Fibroblast of pulmonary artery (primary cell): ENCODE results near the gene KCNAB2.

Source experiments
- DNase-seq: peaks from one replicate; pipeline ENCODE4 v3.0.0-alpha.2; 2010; ENCODE audit warnings: low read depth
- H3K4me3 ChIP-seq: replicated peaks from 2 replicates; pipeline ENCODE4 v1.5.1; 2011; ENCODE audit warnings: low read depth, mild to moderate bottlenecking, control low read depth, low read length, moderate library complexity
- TF ChIP-seq, protein P1 (sequence below): IDR thresholded peaks from 2 replicates; pipeline ENCODE4 v1.5.1; 2011; ENCODE audit warnings: mild to moderate bottlenecking, control low read depth, low read length, inconsistent platforms; ENCODE audit errors: missing control alignments

The KCNAB2 gene

GRCh38 chr1:6068073-6068472 is 22.4 kb downstream of the KCNAB2 start:
- H3K4me3 ChIP-seq = no peak overlapping the region
- no peak for DNase-seq
- TF ChIP-seq, protein P1, sequence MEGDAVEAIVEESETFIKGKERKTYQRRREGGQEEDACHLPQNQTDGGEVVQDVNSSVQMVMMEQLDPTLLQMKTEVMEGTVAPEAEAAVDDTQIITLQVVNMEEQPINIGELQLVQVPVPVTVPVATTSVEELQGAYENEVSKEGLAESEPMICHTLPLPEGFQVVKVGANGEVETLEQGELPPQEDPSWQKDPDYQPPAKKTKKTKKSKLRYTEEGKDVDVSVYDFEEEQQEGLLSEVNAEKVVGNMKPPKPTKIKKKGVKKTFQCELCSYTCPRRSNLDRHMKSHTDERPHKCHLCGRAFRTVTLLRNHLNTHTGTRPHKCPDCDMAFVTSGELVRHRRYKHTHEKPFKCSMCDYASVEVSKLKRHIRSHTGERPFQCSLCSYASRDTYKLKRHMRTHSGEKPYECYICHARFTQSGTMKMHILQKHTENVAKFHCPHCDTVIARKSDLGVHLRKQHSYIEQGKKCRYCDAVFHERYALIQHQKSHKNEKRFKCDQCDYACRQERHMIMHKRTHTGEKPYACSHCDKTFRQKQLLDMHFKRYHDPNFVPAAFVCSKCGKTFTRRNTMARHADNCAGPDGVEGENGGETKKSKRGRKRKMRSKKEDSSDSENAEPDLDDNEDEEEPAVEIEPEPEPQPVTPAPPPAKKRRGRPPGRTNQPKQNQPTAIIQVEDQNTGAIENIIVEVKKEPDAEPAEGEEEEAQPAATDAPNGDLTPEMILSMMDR = no peak

DNA sequence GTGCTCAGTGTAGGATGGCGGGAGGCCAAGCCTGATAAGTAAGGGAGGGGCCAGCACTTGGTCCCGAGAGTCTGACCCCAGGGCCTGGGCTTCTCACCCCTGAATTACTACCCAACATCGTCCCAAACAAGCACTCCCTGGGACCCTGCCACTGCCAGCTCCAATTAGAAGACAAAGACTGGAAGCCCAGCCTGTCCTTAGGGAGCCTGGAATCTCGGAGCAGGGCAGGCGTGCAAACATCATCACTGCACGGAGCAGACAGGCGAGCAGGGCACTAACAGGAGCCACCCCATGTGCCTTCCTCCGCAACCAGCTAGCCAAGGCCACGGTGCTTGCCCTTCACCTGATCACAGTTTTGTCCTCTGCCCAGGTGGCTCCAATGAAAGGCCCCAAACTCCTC is 23.2 kb downstream of the KCNAB2 start:
- TF ChIP-seq, protein P1 = no peak
- no peak overlapping the region for H3K4me3 ChIP-seq
- no peak for DNase-seq

DNA sequence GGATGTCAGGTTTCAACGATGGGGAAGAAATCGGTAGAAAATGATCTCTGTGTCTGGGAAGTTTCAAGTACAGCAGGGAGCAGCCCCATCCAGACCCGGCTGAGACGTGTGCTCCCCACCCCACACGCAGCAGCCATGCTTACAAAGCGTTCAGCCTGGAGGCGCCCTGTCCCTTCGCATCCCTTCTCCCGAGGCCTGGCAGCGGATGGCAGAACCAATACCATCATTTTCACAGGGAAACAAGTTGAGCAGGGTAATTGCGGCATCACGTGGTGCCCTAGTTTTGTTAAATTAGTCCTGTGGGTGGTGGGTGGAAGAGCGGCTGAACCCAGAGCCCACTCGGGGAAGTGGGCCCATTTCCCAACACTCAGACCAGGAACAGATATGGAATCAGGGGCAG is 23.9 kb downstream of the KCNAB2 start:
- H3K4me3 ChIP-seq = no peak overlapping the region
- TF ChIP-seq, protein P1 = no peak
- no peak for DNase-seq

DNA sequence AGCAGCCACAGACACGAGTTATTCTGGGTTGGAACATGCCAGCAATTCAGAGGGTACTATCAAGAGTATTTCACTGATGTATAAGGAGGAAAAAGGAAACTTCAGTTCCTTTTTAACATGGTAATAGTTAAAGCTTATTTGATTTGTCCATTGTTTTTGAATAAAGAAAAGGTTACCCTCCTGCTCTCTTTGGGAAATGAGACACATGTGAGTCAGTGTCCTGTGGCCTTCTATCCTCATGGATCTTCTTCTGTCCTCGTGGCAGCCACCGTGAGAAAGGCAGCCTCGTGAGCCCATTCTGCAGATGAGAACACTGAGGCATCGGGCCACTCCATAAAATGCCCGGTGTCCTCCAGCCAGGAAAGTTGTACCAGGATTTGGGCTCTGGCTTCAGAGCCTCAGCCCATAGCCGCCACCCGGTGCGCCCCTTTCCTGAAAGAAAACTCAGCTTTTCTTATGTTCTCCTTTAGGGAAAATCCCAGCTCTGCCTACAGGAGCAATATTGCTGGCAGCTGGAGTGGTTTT is 24.8 kb downstream of the KCNAB2 start:
- no peak for DNase-seq
- H3K4me3 ChIP-seq = no peak overlapping the region
- TF ChIP-seq, protein P1 = no peak

- TF ChIP-seq, protein P1 = no peak
These were observed 25.5 kb downstream of the KCNAB2 start for GRCh38 chr1:6071219-6071618.

DNA sequence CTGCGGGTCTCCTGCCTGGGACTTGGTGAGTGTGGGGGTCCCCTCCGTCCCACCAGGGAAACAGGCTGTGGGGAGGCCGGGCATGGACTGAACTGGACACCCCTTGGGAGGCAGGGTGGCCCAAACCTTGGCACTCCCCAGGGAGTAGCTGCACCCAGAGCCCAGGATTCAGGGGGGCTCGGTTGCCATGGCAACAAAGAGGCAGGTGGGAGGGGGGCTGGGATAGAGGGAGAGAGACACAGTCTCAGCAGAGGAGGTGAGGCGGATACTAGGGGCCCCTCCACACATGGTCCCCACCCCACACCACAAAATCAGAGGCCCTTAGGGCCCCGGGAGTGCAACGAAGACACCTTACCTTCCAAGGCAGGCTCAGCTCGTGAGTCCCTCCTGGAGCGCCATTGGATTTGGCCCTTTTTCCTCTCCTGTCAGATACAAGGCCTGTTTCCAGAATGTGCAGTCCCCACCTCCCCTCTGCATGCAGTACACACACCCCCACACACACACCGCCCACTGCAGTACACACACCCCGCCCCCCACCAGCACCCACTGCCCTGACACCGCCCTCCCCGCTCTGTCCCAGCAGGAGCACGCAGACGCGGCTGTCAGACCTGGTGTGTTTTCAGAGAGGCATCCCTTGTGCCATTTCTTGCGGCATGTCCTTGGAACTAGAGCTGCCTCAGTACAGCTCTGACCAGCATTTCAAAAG is 27.2 kb downstream of the KCNAB2 start:
- TF ChIP-seq, protein P1 = no peak
- DNase-seq = no peak
- no peak overlapping the region for H3K4me3 ChIP-seq

More at GRCh38 chr1:6071219-6071618, 25.5 kb downstream of the KCNAB2 start:
- no peak for DNase-seq
- H3K4me3 ChIP-seq = no peak overlapping the region
